ENCODE results near the gene BTF3.
"Not testable (repeated sequence)": the region's sequence is repeated elsewhere in the genome, so short reads cannot be mapped to it uniquely, and the experiment has no call there.

The BTF3 gene

GRCh38 chr5:73486119-73486899, 11.9 kb upstream of the BTF3 start:
- DNase-seq = no peak

- not testable (repeated sequence) for DNase-seq
Measured at GRCh38 chr5:73487257-73487656, 11.0 kb upstream of the BTF3 start.

- DNase-seq = no peak
Measured at GRCh38 chr5:73487815-73488214, 10.4 kb upstream of the BTF3 start.

DNA sequence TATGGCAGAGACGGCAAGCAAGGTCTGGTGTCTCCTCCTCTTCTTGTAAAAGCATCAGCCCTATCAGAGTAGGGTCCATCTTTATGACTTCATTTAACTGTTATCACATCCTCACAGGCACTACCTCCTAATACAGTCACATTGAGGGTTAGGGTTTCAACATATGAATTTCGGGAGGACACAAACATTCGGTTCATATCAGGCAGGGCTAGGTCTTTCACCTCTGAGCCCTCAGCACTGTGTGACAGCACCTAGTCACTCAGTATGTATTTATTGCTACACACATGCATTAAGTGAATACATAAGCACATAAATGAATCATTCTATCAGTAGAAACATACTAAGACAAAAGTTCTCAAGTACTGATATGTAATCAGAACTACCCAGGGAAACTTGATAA, 9.4 kb upstream of the BTF3 start:
- DNase-seq = no peak

GRCh38 chr5:73490088-73490487, 8.2 kb upstream of the BTF3 start:
- DNase-seq = no peak

GRCh38 chr5:73491155-73491554, 7.1 kb upstream of the BTF3 start:
- no peak for DNase-seq

DNA sequence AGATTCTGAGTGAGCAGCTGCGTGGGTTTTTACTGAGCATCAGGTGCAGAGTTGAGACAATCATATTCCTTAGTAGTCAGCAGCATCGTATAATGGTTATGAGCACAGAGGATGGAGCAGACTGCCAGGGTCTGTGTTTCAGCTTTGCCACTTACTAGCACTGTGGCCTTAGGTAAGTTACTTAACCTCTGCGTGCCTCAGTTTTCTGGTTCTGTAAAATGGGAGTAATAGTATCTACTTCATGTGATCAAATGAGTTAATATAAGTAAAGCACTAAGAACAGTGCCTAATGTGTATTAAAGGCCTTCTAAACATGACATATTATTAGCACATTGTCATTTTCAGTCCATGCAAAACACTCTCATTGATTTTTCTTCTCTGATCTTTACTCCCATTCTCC, 4.8 kb upstream of the BTF3 start:
- DNase-seq = no peak

GRCh38 chr5:73494721-73495120, 3.5 kb upstream of the BTF3 start:
- no peak for DNase-seq

GRCh38 chr5:73495772-73496335, 2.4 kb upstream of the BTF3 start:
- DNase-seq = no peak

DNA sequence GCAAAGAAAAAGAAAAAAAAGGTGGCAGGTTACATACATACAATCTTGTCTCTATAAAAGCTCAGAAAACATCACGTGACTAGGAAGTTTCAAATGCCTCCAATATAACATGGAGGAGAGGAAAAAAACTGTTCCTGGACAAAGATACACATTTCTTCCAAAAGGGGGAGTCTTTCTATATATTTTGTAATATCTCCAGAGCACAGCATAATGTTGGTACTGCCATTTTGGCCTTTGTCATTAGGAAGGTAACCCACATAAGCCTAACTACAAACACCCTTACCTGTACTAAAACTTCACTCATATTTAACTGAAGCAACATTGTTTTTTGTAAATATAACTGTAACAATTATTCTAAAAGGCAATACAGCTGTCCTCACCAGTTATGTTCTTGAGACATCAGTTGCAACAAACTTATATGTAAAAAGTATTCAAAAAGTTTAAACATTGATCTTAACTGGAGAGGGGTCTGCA, 1.2 kb upstream of the BTF3 start:
- no peak for DNase-seq

DNA sequence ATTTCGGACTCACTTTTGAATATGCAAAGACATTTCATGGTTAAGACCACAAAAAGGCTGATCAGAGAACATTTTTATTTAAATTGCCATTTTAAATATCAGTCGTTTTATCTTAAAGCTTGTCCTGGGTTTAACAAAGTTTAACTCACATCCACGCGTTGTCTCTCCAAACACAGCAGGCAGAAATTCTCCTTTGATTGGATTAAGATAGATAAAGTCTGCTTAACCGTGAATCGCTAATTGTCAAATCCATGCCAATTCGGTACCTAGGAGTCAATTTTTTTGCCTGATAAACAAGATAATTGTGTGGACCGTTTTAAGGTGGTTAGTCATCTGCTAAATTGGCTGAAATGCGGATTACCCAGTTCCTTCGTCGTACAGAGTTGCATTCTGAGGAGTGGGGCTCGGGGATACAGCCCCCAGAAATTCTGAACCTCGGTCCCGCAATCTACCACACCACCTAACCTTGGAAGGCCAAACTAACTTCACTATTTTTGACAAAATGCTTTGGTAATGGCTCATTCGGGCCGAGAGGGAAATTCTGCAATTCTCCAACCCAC, 665 bp upstream of the BTF3 start:
- no peak for DNase-seq

DNA sequence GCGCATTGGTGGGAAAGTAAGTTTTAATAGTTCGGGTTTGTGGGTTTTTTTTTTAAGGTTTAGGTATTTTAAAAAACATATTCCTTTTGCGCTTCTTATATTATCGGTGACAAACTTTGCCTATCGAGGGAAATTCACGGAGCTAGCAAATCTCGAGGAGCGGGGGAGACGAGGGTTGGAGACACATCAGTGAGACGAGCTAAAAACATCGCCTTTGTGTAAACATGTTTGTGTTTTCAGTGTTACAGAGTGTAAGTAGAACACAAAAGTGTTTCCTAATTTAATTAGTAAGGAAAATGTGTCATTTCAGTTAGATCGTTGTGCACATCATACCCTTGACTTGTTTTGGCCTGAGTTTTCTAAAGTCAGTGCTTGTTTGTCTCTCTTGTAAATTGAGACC, 945 bp downstream of the BTF3 start:
- DNase-seq = no peak

- DNase-seq = no peak
Measured at GRCh38 chr5:73499756-73500155, 1.5 kb downstream of the BTF3 start.

- DNase-seq = no peak
Measured at GRCh38 chr5:73501406-73501805, 3.2 kb downstream of the BTF3 start.

DNA sequence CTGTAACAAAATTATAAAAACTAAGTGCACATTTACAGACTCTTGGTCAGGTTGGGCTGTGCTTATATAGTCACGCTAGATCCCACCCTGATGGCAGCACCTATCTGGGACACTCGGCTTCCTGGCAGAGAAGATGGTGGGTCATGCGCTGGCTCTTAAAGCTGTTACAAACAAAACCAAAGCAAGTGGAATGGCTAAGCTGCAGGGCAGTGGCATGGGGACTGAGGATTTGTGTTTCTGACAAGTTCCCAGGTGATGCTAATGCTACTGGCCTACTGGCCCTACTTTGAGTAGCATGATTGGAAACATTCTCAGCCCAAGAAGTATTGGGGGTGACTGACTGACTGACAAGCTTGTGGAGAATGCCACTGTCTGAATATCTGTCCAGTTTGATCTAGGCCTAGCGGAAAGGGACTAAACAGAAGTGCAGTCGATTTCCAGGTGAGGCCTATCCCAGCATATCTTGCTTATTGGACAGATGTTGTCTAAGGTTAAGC, 8.3 kb downstream of the BTF3 start:
- no peak for DNase-seq

DNA sequence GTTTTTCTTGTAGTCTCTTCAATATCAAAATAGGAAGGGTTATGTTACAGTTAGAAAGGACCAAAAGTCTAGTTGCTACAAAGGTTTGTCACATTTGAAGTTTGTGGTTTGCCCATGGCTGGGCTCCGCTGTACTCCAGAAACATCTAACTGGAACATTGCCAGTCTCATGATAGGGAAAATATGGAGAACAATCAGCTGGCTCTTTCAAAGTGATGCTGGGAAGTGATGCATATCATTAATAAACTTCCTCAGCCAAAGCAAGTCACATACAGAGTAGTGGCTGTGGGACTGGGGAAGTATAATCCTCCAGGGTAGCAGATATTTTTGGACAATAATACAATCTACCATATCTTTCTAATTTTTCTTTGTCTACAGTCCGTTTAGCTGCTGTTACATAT, 8.8 kb downstream of the BTF3 start:
- no peak for DNase-seq

GRCh38 chr5:73508521-73508920, 10.3 kb downstream of the BTF3 start:
- DNase-seq = not testable (repeated sequence)

DNA sequence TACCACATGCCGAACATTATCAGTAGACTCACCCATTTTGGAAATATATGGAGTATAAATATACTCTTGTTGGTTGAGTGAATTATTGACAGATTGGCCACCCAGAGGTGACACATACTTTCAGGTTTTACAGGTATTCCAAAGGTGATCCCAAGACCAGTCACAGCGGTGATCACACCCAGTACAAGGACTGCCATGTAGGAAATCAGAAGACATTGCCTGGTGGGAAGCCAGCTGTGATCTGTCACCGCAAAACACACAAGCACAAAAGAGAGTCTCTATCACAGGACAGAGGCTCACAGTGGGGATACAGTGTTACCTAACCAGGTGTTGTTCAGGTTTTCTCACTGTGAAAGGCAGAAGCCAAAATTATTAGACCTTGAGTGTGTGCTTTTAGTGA, 15.8 kb downstream of the BTF3 start:
- no peak for DNase-seq

- DNase-seq = no peak
Measured at GRCh38 chr5:73514418-73514817, 16.2 kb downstream of the BTF3 start.

DNA sequence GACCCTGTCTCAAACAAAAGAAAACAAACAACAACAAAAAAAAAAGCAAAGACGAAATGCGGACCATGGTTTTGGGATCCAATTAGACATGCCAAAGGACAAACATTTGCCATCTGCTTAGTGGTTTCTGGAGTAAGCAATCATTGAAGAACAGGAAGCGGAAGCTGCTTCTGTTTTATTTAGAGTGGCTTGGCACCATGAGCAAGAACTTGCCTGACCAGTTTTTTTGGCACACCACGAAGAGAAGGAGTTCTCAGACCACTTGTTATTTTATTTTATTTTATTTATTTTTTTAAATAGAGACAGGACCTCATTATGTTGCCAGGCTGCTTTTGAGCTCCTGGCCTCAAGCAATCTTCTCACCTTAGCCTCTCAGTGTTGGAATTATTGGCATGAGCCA, 17.0 kb downstream of the BTF3 start:
- no peak for DNase-seq

- DNase-seq = peak; percentile 59
Measured at GRCh38 chr5:73519531-73520283, 21.5 kb downstream of the BTF3 start.

DNA sequence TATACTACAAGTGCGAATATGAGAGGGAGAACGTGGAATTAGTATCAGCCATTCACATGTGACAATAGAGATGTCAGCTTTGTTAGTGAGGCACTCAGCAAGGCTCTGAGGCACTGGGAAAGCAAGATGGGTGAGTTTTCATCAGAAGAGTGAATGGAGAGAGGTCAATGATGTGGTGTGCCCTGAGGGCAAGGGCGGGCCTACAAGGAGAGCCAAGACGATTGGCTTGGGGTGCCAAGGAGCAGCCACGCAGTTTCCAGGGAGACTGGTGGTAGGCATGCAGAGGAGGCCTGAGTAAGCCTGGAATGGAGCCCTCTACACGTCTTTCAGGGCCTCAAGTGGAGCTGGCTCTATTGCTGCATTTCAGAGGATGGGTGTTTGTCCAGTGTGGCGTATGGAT, 24.7 kb downstream of the BTF3 start:
- no peak for DNase-seq

GRCh38 chr5:73523861-73524260, 25.6 kb downstream of the BTF3 start:
- DNase-seq = no peak
